C4-2B (cell line): Measurements from ENCODE around the gene MLC1.

Source experiments
- CTCF ChIP-seq: fragments of 450-650 bp; conservative IDR thresholded peaks from 2 replicates; pipeline ENCODE4 v1.5.1; 2017; ENCODE audit warnings: mild to moderate bottlenecking
- ZFX ChIP-seq: fragments of 450-650 bp; IDR thresholded peaks from 2 replicates; pipeline ENCODE4 v1.6.1; 2017

GRCh38 chr22:50082961-50083461, 2.2 kb downstream of the MLC1 start:
- TF ChIP-seq CTCF (no peak), ZFX (no peak)
